GM18519 (cell line): ENCODE results near the gene EHD3.

Experiments used
- ATAC-seq: cut with Tn5 transposase; IDR thresholded peaks from one replicate; pipeline ENCODE4 v1.9.1; 2021; ENCODE audit warnings: mild to moderate bottlenecking, moderate library complexity; ENCODE audit not compliant: unreplicated experiment, low FRiP score

Gene EHD3

GRCh38 chr2:31234683-31235503 is 941 bp downstream of the EHD3 start:
- ATAC-seq, result no peak

DNA sequence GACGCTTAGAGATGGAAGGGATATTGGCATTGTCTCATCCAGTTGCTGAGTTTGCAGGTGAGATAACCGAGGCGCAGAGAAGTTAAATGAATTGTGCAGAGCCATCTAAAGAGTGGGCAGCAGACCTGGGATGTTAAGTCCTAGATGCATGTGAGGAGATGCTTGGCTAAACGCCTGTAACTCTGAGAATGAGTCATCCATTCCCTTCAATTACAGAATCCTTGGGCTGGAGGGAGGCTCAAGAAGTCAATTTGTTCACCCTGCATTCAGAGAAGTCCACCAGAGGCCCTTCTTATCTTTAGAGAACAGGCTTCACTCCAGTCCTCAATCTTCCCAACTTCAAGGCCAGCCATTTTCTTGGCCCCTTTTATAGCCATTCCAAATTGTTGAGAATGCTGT is 1.6 kb downstream of the EHD3 start:
- no peak for ATAC-seq

DNA sequence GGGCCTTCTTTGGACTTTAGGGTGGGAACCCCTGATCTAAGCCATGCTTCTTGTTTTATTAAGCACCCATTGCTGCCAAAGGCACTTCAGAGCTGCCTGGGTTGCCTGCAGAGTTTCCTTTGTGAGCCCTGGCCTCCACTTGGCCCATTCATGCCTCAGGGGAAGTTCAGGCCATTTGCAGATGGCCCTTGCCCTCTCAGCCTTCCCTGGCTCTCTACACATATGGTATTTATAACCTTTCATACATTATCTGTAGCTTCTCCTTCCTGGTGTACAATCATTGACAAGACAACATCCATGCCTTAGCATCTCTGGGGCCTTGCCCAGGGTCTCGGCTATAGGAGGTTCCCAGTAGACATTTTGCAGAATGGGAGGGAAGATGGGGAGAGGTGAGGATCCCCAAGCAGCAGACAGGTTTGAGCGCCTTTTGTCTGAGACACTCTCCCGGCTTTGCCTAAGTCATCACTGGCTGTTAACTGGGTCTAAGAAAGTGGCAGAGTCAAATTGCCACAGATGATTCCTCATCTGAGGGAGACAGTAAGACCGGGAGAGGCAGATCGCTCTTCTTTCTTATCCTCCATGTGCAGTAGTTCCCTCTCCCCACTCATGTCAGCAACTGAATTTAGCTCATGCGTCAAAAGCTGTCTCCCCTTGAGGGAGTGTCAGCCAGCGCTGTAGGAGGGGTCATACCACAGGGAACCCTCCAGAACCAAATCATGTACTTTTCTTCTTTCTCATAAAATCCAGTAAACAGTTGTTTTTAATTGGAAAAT is 2.7 kb downstream of the EHD3 start:
- no peak for ATAC-seq

GRCh38 chr2:31237348-31238017 is 3.5 kb downstream of the EHD3 start:
- no peak for ATAC-seq

GRCh38 chr2:31238126-31238905 is 4.4 kb downstream of the EHD3 start:
- ATAC-seq, result no peak

DNA sequence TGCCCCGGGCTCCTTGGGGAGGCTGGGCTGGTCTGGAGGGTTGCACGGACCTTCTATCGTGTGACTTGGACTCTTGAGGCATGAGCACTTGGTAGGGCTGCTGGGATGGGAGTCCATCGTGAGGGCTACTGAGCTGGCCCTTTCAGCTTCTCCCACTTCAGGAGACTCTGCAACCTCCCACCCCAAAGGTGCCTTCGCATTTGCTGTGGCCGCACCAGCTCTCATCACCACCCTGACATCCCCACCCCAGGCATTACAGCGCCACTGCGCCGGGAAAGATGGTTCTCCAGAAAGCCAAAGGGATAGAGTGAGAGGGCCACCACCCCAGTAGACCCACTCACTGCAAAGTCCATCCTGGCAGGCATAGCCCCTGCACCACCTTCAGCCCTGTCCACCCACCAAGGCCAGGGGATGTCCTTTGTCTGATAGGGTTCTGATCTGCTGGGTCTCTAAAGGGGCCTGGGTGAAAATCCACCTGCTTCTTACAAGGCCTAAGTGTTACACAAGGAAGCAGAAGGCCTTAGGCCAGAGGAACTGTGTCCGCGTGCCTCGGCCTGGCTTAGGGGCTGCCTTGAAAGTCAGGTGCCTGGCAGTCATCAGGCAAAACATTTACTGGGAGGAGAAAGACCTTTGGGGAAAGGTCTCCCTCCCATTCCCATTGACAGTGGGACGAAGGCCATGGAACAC is 5.1 kb downstream of the EHD3 start:
- no peak for ATAC-seq

DNA sequence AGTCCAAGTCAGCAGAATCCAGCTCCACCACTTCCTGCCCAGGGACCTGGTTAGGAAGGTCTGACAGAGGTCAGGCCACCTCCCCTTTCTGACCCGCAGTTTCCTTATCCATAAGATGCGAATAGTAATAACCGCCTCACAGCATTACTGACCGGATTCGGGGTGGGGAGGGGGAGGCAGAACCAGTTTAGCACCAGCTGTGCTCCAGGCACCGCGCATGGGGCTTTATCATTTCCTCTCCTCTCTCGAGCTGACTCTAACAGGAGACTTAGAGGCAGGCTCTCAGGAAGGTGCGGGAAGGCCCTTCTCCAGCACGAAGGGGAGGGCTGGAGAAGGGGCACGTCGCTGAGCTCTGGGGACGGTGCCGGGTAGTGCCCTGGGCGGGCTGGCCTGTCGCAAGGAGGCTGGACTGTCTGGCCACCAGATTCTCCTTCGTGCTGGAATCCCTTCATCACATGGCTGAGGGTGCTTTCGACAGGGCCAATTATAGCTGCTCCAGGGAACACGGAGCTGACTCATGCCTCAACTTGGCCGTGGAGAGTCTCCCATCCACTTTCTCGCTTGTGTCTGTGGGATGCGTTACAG is 5.7 kb downstream of the EHD3 start:
- ATAC-seq, result no peak

DNA sequence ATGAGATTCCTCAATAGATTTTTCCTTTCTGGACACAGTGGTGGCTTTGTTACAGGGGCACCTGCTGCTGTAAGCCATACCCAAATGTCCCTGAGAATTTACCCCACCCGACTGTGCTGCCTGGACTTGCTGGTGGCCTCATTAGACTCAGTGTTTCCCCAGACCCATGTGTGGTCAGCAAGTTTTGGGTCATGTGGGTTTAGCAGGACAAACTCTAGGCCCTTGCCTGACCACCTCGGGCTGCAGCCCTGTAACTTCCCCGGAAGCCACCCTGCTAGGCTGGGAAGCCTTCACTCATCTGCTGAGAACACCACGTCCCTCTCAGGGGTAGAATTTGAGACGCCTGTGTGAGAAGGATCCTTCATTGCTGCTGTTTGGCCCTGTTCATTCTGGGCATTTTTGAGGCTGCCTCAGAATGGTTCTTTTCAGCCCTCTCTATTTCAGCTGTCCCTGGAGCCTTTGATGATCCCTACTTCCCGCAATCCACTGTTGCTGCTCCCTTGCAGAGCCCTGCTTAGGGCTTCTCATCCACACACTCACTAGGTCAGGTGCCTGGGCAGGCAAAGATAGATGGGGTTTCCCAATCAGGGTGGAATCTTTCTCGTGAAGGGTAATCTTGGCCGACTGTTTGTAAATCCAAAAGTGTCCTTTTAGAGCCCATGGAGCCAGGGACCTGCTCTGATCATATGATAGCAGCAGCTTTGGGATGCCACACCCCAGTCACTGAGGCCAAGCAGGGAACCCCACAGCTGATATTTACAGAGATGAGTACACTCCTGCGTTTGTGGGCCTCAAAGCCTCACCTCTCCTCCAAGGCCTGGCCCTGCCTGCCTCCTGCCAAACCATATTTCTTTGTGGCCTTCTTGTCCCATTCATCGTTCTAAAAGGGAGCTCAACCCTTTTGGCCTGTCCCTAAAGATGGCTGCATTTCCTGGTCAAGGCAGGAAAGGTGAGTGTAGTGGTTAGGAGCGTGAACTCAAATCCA is 6.7 kb downstream of the EHD3 start:
- no peak for ATAC-seq

GRCh38 chr2:31241625-31242270 is 7.8 kb downstream of the EHD3 start:
- no peak for ATAC-seq

DNA sequence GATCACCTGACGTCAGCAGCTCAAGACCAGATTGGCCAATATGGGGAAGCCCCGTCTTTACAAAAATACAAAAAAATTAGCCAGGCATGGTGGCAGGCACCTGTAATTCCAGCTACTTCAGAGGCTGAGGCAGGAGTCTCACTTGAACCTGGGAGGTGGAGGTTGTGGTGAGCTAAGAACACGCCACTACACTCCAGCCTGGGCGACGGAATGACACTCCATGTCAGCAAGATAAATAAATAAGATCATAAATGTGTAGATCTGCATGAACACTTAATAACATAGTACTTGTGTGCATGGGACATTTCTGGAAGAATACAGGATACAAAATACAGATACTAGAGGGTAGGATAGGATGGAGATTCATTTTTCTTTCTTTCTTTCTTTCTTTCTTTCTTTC is 9.1 kb downstream of the EHD3 start:
- no peak for ATAC-seq

DNA sequence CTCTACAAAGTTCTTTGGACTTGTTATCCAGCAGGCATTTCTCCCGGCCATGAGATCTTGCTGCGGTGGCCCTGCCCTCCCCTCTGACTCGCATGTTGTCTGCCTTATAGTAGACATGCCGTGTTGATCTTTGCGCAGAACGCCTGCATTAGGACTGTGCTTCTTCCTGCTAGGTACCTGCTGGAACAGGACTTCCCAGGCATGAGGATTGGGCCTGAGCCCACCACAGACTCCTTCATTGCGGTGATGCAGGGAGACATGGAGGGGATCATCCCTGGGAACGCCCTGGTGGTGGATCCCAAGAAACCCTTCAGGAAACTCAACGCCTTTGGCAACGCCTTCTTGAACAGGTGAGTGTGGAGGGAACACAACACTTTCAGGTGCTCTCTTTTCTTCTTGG is 10.1 kb downstream of the EHD3 start:
- no peak for ATAC-seq

DNA sequence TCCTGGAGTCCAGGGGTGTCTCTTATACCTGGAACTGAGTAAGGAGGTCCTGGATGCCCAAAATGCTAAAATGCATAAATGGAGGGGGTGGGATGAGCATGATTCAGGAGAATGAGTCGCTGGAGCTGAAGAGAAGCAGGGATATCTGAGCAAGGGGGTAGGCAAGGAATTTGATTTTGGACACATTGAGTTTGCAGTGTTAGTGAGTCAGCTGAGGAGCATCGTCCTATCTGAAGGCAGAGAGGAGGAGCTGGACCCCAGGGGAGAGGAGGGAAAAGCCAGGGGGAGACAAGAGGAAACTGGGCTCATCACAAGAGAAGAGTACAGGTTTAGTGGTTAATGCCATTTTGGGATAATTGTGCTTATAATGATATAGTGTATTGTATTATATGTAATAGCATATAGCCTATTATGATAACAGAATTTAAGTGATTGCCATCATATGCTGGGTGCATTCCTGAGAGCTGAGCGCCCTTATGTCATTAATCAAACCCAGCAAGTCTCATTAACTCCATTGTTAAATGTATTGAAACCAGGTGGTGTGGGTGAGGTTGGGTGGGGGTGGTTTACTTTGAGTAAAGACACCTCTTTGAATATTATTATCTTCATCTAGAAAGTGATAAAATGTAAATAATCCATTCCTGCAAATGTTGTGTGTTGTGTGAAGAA is 12.4 kb downstream of the EHD3 start:
- no peak for ATAC-seq

- no peak for ATAC-seq
Observed at GRCh38 chr2:31247711-31248110, 13.8 kb downstream of the EHD3 start.

DNA sequence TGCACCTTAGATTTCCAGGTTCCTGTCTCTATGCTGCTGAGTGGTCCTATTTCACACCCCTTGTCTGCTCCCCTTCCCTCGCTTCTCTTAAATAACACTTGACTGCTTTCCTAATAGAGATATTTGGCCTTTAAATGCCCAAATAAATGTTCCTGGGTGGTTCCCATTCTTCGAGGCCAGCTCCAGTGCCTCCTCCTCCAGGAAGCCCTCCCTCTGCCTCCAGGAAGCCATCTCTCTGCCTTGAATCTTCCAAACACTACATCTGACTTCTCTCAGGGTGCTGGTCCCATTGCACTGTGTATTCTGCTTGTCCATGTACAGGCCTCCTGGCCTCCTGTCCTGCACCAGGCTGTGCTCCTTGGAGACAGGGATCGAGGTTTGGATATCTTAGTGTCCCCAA is 14.2 kb downstream of the EHD3 start:
- no peak for ATAC-seq

DNA sequence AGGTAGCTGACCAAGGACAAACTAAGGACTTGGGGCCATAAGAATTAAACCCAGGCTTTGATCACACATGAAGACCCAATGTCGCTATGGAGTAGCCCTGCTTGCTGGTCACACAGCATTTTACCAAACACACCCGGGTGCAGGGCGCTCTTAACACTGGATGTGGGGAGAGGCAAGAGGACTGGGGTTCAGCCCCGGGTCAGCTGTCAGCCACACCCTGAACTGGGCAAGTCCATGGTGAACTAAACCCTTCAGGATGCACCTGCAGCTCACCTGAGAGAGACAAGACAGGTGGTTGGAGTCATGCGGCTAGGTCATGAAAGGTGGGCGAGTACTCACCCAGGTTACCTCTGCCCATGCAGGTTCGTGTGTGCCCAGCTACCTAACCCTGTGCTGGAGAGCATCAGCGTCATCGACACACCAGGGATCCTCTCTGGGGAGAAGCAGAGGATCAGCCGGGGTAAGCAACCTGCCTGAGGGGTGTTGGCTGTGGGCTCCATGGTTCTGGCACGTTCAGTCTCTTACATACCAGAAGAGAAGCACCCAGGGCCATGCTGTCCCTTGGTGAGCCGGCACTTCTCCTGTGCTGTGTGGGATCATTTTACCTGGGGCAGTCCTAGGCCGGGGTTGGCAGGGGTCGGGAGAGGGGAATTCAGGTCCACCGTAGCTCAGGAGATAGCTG is 15.2 kb downstream of the EHD3 start:
- no peak for ATAC-seq

- no peak for ATAC-seq
Observed at GRCh38 chr2:31251018-31251417, 17.1 kb downstream of the EHD3 start.

DNA sequence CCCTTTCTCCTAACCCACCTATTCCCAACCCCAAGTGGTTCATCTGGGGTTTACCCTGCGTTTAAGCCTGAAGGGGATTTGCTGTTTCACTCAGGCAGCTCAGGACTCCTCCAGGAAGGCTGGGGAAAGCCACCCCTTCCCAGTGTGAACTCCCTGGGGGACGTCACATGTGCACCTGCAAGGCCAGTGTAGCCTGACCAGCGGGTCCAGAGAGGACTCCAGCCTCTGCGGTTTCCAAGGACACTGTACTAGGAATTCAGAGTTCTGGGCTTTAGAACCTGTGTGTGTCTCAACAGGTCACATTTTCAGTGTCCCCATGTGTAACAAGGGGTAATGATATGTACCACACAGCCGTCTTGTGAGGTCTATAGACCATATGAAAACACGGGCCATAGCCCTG is 17.9 kb downstream of the EHD3 start:
- ATAC-seq, result no peak
